ENCODE data around the gene JAM3. TPM values are rescaled to one million over a fixed set of nuclear protein-coding genes. Genes with fewer than 3 reads are reported as not detected.

JAM3 gene
- total and polyA plus RNA-seq, 9 donors = 94.6 to 175 (median 135) TPM

- Histone ChIP-seq H3K27me3 (ENCODE audit: control insufficient read depth, insufficient read depth, low read length) (peaks cover 24% of the 10 kb centered on the region), H3K9me3 (replicated peaks; ENCODE audit: control insufficient read depth, low read depth, low read length) (no peaks in the 10 kb centered on the region), H3K36me3 (ENCODE audit: control insufficient read depth, insufficient read depth, low read length) (no peaks in the 10 kb centered on the region), H3K4me3 (ENCODE audit: low read length) (no peak overlapping the region), H3K4me1 (ENCODE audit: control insufficient read depth, insufficient read depth, low read length) (peaks cover 15% of the 10 kb centered on the region), H3K27ac (ENCODE audit: low read length) (no peak overlapping the region)
- no peak for DNase-seq
- WGBS (ENCODE audit: insufficient coverage) = 58% methylated on average over 3 of the region's 4 CpGs
Observed at GRCh38 chr11:134027671-134028070, 41.2 kb upstream of the JAM3 start.

GRCh38 chr11:134028368-134028920, 40.4 kb upstream of the JAM3 start:
- WGBS (ENCODE audit: insufficient coverage) = 83% methylated on average over 2 of the region's 3 CpGs
- no peak for DNase-seq
- Histone ChIP-seq H3K9me3 (replicated peaks; ENCODE audit: control insufficient read depth, low read depth, low read length) (no peaks in the 10 kb centered on the region), H3K4me3 (ENCODE audit: low read length) (no peak overlapping the region), H3K27ac (ENCODE audit: low read length) (no peak overlapping the region), H3K36me3 (ENCODE audit: control insufficient read depth, insufficient read depth, low read length) (no peaks in the 10 kb centered on the region), H3K27me3 (ENCODE audit: control insufficient read depth, insufficient read depth, low read length) (peaks cover 24% of the 10 kb centered on the region), H3K4me1 (ENCODE audit: control insufficient read depth, insufficient read depth, low read length) (peaks cover 23% of the 10 kb centered on the region)

GRCh38 chr11:134030853-134031252, 38.0 kb upstream of the JAM3 start:
- Histone ChIP-seq H3K36me3 (ENCODE audit: control insufficient read depth, insufficient read depth, low read length) (no peaks in the 10 kb centered on the region), H3K4me1 (ENCODE audit: control insufficient read depth, insufficient read depth, low read length) (peaks cover 44% of the 10 kb centered on the region), H3K27me3 (ENCODE audit: control insufficient read depth, insufficient read depth, low read length) (peaks cover 24% of the 10 kb centered on the region), H3K4me3 (ENCODE audit: low read length) (no peak overlapping the region), H3K27ac (ENCODE audit: low read length) (no peak overlapping the region), H3K9me3 (replicated peaks; ENCODE audit: control insufficient read depth, low read depth, low read length) (no peaks in the 10 kb centered on the region)
- DNase-seq = no peak
- 35% methylated on average over 16 of the region's 16 CpGs for WGBS (ENCODE audit: insufficient coverage)

DNA sequence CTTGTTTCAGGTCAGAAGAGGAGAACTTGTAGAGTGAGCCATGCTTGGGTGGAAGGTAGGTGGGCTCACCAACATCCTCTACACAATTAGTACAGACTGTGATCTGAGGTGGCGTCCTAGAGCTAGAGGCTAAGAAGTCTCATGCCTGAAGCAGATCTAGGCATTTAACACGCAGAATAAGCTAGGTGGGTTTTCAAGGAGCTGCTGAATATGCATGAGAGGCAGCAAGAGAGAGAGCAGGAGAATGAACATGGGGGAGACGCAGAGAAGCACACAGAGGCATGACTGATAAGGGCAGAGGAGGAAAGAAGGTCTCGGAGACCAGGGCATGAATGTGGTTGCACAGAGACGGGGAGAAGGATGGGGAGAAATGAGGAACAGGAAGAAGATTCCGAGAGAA, 36.8 kb upstream of the JAM3 start:
- no peak for DNase-seq
- peaks cover 50% of the 10 kb centered on the region for H3K4me1 ChIP-seq (ENCODE audit: control insufficient read depth, insufficient read depth, low read length)
- H3K36me3 ChIP-seq (ENCODE audit: control insufficient read depth, insufficient read depth, low read length) = no peaks in the 10 kb centered on the region
- 69% methylated on average over 5 of the region's 6 CpGs for WGBS (ENCODE audit: insufficient coverage)
- H3K9me3 ChIP-seq (replicated peaks; ENCODE audit: control insufficient read depth, low read depth, low read length) = no peaks in the 10 kb centered on the region
- peaks cover 18% of the 10 kb centered on the region for H3K27me3 ChIP-seq (ENCODE audit: control insufficient read depth, insufficient read depth, low read length)
- no peak overlapping the region for H3K4me3 ChIP-seq (ENCODE audit: low read length)
- H3K27ac ChIP-seq (ENCODE audit: low read length) = peak overlapping the region; percentile 92

- Histone ChIP-seq H3K27me3 (ENCODE audit: control insufficient read depth, insufficient read depth, low read length) (peaks cover 17% of the 10 kb centered on the region), H3K9me3 (replicated peaks; ENCODE audit: control insufficient read depth, low read depth, low read length) (no peaks in the 10 kb centered on the region), H3K4me1 (ENCODE audit: control insufficient read depth, insufficient read depth, low read length) (peaks cover 53% of the 10 kb centered on the region), H3K4me3 (ENCODE audit: low read length) (no peak overlapping the region), H3K27ac (ENCODE audit: low read length) (peak overlapping the region; percentile 92), H3K36me3 (ENCODE audit: control insufficient read depth, insufficient read depth, low read length) (no peaks in the 10 kb centered on the region)
- DNase-seq = peak; percentile 64
- WGBS (ENCODE audit: insufficient coverage) = 44% methylated on average over 16 of the region's 24 CpGs
Observed at GRCh38 chr11:134032501-134033091, 36.3 kb upstream of the JAM3 start.

GRCh38 chr11:134033276-134033675, 35.6 kb upstream of the JAM3 start:
- no peaks in the 10 kb centered on the region for H3K9me3 ChIP-seq (replicated peaks; ENCODE audit: control insufficient read depth, low read depth, low read length)
- H3K27me3 ChIP-seq (ENCODE audit: control insufficient read depth, insufficient read depth, low read length) = peaks cover 12% of the 10 kb centered on the region
- H3K27ac ChIP-seq (ENCODE audit: low read length) = peak overlapping the region; percentile 92
- no peak overlapping the region for H3K4me3 ChIP-seq (ENCODE audit: low read length)
- peaks cover 60% of the 10 kb centered on the region for H3K4me1 ChIP-seq (ENCODE audit: control insufficient read depth, insufficient read depth, low read length)
- 69% methylated on average over 6 of the region's 9 CpGs for WGBS (ENCODE audit: insufficient coverage)
- DNase-seq = no peak
- no peaks in the 10 kb centered on the region for H3K36me3 ChIP-seq (ENCODE audit: control insufficient read depth, insufficient read depth, low read length)

DNA sequence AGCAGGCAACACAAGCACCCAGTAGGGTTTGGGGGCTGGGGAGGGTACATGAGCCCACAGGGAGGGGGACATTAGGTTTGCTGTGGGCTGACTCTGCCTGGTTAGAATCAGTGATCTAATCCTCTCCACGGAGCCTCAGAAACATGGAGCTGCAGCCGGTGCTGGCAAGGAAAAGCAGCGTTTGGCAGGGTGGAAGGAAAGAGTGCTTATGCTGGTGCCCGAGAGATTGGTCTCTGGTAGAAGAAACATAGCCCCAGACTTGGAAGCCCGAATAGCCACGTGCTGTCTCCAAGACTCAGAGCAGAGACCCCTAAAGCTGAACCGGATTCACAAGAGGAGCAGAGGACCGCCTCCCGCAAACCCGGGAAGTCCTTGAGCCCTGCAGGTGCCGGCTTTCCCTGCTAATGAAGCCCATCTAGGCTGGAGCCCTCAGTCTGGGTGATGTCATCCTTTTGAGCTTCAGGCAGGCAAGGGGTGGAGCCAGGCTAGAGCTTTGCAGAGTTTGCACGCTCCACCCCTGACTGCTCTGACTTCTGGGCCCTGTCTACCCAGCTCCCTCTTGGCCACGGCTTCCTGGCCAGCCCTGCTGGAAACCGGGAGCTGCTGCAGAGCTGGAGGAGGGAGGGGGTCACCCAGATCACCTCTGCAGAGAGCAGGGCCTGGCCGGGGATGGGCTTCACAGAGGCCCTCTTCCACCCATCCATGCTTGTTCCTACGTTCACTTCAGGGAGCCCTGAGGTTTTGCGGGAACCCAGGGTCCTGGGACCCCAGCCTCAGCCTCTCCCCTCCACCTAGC, 35.0 kb upstream of the JAM3 start:
- Histone ChIP-seq H3K4me3 (ENCODE audit: low read length) (no peak overlapping the region), H3K4me1 (ENCODE audit: control insufficient read depth, insufficient read depth, low read length) (peaks cover 64% of the 10 kb centered on the region), H3K36me3 (ENCODE audit: control insufficient read depth, insufficient read depth, low read length) (no peaks in the 10 kb centered on the region), H3K27ac (ENCODE audit: low read length) (peak overlapping the region; percentile 92), H3K27me3 (ENCODE audit: control insufficient read depth, insufficient read depth, low read length) (peaks cover 12% of the 10 kb centered on the region), H3K9me3 (replicated peaks; ENCODE audit: control insufficient read depth, low read depth, low read length) (no peaks in the 10 kb centered on the region)
- DNase-seq = peak; percentile 97
- 4% methylated on average over 16 of the region's 17 CpGs for WGBS (ENCODE audit: insufficient coverage)

DNA sequence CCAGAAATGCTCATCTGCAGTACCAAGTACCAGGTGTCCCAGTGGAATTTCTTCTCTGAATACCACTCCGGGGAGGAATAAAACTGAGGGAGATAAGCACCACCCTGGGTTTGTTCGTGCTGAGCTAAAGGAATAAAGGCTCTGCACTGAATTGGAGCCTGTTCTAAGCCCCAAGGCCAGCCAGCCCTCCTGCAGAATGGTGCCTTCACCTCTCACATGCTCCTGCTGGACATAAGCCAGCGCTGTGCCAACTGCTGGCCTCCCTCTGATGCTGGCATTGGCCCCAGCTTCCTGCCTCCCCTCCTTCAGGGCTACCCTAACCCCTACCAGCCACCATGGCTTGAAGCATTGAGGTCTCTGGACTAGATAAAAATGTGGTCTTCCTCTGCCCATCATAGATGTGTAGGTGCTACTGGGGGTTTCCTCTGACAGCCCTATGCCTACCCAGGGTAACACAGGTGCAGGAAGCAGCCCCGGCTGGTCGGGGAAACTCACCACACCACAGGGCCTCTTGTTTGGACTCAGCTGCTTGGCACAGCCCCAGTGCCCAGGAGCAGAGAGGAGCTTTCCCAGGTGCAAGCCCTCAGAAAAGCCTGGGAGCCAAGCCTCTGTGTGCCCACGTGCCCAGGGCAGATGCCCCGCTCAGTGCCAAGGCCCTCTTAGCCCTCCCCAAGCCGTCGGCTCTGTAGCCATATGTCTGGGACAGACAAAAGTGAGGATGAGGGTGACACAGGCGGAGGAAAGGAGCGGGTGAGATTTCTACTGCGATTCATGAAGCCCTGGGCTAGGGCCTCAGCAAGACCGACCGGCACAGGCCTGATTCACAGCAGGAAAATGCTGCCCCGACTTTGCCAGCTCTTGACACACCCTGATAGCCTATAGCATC, 34.1 kb upstream of the JAM3 start:
- peaks cover 73% of the 10 kb centered on the region for H3K4me1 ChIP-seq (ENCODE audit: control insufficient read depth, insufficient read depth, low read length)
- peak; percentile 46 for DNase-seq
- H3K27ac ChIP-seq (ENCODE audit: low read length) = peak overlapping the region; percentile 92
- WGBS (ENCODE audit: insufficient coverage) = 72% methylated on average over 10 of the region's 15 CpGs
- no peaks in the 10 kb centered on the region for H3K9me3 ChIP-seq (replicated peaks; ENCODE audit: control insufficient read depth, low read depth, low read length)
- no peaks in the 10 kb centered on the region for H3K36me3 ChIP-seq (ENCODE audit: control insufficient read depth, insufficient read depth, low read length)
- peaks cover 8% of the 10 kb centered on the region for H3K27me3 ChIP-seq (ENCODE audit: control insufficient read depth, insufficient read depth, low read length)
- no peak overlapping the region for H3K4me3 ChIP-seq (ENCODE audit: low read length)

DNA sequence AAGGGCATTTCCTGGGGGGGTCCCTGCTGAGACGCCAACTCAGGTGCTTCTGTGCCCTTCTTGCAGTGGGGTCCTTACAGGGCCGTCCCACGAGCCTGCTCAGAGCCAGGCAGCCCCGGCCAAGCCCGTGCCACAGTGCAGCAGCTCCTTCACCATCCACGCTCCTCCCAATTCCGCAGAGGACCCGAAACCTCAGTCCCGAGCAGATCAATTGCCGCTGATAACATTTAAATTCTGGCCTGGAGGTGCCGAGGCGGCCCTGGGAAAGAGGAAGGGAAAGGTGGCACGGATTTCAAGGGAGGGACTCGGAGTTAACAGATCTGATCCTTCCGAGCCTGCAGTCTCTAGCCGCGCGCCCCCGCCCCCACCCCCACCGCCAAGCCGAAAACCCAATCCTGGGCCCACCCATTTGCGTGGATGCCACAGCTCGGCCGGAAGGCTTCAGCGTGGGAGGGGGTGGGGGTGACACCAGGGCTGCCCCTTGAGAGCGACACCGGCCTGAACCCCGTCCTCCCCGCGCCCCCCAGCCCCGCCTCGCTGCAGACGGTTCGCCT, 32.3 kb upstream of the JAM3 start:
- peak; percentile 43 for DNase-seq
- no peaks in the 10 kb centered on the region for H3K36me3 ChIP-seq (ENCODE audit: control insufficient read depth, insufficient read depth, low read length)
- H3K4me1 ChIP-seq (ENCODE audit: control insufficient read depth, insufficient read depth, low read length) = peaks cover 90% of the 10 kb centered on the region
- no peaks in the 10 kb centered on the region for H3K9me3 ChIP-seq (replicated peaks; ENCODE audit: control insufficient read depth, low read depth, low read length)
- H3K4me3 ChIP-seq (ENCODE audit: low read length) = peak overlapping the region; percentile 58
- 4% methylated on average over 10 of the region's 34 CpGs for whole genome bisulfite sequencing (ENCODE audit: insufficient coverage)
- peaks cover 2% of the 10 kb centered on the region for H3K27me3 ChIP-seq (ENCODE audit: control insufficient read depth, insufficient read depth, low read length)
- peak overlapping the region; percentile 93 for H3K27ac ChIP-seq (ENCODE audit: low read length)
